HG02763 (cell line): Measurements from ENCODE around the gene SCN5A.

Experiments used
- ATAC-seq: cut with Tn5 transposase; IDR thresholded peaks from one replicate; pipeline ENCODE4 v1.9.1; 2021; ENCODE audit warnings: mild to moderate bottlenecking, moderate library complexity; ENCODE audit not compliant: unreplicated experiment

Gene SCN5A

DNA sequence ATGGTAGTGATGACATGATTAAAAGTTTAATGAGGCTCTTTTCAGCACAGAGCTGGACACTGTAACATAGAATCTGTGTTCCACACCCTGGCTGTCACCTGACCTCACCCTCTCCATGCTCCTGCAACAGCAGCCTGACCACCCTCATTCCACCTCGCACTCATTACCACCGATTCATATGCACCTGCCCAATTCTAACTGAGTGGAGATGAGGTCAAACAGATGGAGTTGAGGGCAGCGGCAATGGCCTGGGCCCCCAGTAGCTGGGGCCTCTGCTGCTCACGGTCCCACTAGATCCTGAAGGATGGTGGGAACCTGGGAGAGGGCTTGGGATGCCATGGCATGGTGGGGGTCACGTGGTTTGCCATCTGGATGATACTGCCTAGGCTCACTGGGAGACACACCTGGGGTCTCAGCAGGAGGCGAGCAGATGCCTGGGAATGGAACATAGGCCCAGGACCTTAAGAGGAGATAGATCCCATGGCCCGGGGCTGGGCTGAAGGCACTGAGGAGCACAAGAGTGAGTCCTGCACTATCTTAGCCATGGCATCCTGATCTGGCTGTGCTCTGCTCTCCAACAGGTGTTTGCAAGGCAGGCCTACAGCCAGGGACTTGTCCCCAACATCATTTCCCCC lies 1.3 kb downstream of the SCN5A start:
- ATAC-seq: no peak

GRCh38 chr3:38647217-38647970 lies 2.1 kb downstream of the SCN5A start:
- ATAC-seq: no peak

- no peak for ATAC-seq
Observed at GRCh38 chr3:38646630-38647029, 2.9 kb downstream of the SCN5A start.

DNA sequence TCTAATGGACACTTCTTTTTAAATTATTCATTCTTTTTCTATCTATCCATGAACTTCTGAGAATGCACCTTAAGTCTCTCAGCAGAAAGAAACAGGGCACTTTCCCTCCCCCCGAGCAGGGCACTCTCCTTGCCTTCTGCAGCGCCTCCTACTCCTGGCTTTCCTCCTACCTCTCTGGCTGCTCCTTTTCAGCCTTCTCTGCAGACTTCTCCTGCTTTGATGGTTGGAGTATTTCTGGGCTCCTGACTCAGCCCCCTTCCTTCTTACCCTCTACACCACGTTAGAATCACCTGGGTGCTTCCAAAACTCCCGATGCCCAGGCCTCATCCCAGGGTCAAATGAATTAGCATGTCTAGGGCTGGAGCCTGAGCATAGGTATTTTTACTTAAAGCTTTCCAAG lies 3.4 kb downstream of the SCN5A start:
- ATAC-seq: no peak

DNA sequence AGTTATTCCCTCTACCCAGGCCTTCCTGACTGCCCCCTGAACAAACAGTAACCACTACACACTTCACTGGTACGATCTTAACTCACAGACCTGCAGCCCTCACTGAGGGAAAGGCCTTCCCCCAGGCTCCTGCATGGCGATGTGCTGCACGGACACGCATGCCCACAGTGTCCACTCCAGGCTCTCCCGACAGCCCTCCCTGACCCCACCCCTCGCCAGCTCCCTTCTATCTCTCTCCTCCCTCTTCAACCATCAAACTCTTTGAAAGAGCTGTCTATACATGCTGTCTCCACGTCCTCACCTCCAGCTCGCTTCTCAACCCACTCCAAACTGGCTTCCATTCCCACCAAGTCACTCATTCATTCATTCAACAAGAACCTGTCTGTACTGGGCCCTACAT lies 3.9 kb downstream of the SCN5A start:
- no peak for ATAC-seq

GRCh38 chr3:38645076-38645475 lies 4.4 kb downstream of the SCN5A start:
- ATAC-seq: no peak

- ATAC-seq: no peak
Observed at GRCh38 chr3:38644662-38645053, 4.8 kb downstream of the SCN5A start.

DNA sequence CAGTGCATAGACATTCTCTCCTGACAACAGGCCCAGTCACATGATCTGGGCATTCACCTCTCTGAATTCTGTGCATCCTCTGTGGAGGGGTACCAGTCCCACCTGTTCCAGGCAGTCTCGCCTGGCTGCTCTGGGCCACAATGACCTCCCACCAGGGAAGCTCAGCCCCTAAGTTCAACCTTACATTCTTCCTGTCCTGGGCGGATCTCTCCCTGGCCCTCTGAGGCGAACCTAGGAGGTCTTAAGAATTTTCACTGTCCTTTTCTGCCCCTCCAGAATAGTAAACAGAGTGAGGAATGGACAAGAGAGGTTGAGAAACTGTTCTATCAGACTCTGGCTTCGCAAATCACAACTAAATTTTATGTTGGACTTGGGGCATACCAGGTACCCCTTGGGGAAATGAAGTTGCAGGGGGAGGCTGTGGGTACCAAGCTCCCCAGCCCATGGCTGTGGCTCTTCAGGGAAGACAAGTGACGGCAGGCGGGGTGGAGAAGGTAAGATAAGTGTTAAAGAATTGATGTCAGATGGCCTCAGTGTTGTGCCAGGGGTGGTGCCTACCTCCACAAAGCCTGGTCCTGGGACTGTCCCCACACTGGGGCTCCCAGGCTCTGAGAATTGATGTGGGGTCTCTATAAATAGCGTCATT lies 5.3 kb downstream of the SCN5A start:
- no peak for ATAC-seq

GRCh38 chr3:38643592-38643991 lies 5.9 kb downstream of the SCN5A start:
- ATAC-seq: no peak

DNA sequence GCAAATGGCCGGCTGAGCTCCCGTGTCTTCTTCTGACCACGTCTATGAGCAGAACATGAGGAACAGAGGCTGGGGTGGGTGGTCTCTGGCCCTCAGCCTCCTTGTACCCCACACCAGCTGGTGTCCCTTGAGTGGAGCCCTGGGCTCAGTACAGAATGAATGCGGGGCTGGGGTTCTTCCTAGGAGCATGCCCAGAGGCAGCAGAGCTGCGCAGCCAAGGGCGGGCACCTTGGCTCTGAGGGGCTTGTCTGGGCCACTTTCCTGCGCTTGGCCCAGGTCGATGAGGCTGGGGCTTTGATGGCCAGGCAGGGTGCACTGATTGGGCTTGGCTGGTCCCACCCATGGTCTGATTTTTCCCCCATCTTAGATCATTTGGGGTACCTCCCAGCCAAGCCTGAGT lies 6.4 kb downstream of the SCN5A start:
- no peak for ATAC-seq

DNA sequence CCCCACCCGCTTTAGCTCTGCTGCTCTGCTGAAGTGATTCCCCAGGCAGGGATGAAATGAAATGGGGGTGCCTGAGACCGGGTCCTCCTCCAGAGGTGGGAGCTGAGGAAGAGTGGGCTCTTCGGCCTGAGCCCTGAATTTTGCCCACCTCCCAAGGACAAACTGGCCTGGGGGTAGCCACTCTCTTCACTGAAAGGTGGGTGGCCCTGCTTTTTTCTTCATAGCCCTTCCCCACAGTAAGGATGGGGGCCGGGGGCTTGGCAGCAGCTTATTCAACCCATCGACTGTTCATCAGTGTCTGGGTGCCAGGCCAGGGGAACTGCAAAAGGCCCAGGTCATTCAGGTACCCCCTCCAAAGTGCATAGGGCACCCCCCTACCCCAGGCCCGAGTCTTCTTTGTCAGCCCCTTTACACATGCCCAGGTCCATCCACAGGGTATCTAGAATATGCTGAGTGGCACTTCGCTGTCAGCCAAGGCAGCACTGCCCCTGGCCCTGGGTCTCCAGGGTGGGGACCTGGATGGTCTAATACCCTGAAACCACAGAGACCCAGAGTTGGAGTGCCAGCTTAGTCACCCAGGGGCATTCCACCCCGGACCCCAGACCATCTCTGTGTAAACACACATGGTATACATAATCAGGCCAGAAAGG lies 7.9 kb downstream of the SCN5A start:
- no peak for ATAC-seq

- ATAC-seq: no peak
Observed at GRCh38 chr3:38640661-38641452, 8.6 kb downstream of the SCN5A start.

DNA sequence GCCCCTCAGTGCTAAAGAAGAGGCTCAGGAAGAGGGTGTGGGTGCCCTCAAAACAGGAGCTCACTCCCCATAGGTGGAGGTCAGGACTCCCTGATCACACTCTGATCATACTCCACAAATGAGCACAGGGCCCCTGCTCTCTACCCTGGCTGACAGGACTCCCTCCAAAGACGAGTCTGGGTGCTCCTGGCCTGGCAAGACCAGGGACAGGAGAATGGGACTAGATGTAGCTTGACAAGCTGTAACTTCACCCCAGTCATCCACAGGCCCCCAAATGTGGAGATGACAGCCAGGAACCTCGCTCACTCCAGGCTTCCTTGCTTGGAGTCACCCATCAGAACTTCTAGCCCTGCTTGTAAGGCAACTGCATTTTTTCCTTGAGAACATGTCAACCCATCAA lies 11.1 kb downstream of the SCN5A start:
- no peak for ATAC-seq

- ATAC-seq: no peak
Observed at GRCh38 chr3:38637906-38638305, 11.6 kb downstream of the SCN5A start.

DNA sequence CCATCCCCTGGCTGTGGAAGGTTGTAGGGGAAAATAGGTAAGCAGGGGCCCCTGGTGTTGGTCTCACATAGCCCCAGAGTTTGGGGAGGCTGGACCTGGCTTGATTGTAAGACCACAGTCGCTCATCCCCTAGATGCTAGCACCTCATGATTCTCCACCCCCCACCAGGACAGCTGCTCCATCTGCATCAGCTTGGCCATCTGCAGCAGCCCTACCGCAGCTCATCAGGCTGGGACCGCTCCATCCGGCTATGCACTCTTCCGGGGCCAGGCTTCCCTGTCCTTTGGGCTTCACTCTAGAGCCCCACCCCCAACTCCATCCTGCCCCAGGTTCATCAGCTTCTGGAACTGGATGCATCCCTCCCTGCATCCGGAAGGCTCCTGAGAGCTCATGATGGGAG lies 12.6 kb downstream of the SCN5A start:
- no peak for ATAC-seq

- no peak for ATAC-seq
Observed at GRCh38 chr3:38636464-38636863, 13.0 kb downstream of the SCN5A start.

DNA sequence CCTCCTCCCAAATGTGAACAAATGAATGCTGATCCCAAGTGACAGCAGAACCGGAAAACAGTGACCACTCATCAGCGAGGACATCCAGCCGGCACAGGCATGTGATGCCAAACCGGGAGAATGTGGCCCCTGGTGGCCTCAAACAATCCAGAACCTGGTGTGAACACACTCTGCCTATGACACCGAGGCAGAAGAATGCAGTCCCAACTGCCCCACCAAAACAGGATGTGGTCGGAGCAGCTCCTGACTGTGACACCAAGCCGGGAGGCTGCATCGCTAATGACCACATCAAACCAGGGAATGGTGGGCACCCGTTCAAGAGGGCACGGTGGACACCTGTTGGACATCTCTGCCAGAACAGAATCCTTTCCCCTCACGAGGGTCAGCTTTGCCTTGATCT lies 15.4 kb downstream of the SCN5A start:
- ATAC-seq: no peak

DNA sequence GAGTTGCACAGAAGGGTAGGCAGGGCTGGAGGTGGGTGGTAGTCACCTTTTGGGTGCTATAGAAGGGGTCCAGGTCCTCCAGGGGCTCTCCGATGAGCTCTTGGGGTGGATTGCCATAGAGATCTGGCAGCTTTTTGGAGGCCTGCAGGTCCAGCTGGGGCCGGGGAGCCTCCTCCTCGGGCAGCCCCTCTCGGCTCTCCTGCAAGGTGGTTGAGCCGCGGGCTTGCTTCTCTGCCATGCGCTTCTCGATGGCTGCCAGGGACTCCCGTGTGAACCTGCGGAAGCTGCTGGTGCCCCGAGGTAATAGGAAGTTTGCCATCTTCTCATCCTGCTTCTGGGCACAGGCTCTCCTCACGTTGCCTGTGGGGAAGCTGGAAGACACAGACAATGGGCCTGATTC lies 16.5 kb downstream of the SCN5A start:
- ATAC-seq: no peak

- no peak for ATAC-seq
Observed at GRCh38 chr3:38630606-38631005, 18.9 kb downstream of the SCN5A start.

DNA sequence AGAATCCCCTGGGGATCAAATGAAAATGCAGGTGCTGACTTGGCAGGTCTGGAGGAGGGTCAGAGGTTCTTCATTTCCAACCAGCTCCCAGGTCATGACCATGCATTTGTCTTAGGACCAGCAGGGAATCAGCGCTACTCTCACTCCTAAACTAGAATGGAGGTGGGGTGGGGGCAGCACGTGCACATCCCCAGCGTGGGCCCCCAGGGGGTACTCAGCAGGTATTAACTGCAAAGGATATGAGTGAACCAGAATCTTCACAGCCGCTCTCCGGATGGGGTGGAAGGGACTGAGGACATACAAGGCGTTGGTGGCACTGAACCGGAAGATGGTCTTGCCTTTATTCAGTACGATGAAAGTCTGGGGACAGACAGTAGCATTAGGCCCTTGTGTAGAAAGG lies 19.4 kb downstream of the SCN5A start:
- no peak for ATAC-seq

DNA sequence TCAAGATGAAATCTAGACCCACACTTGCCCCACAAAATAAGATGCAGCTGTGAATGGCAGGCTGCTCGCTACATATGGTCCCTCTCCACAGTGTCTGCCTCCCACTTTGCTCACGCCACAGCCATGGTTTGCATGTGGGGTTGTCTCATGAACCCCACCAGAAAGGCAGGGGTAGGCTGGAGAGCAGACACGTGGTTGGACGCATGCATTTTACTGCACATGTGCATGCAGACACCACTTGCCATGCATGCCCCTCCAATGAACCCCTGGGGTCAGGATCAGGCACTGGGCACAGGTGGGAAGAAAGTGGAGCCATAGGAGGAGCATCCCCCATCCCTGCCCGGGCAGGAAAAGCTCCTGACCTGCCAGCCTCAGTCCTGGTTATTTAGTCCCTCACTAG lies 20.7 kb downstream of the SCN5A start:
- no peak for ATAC-seq
